Superior temporal gyrus (tissue), 1 donor: ENCODE data around the gene PSME3.
"Not testable (repeated sequence)": the region's sequence is repeated elsewhere in the genome, so short reads cannot be mapped to it uniquely, and the experiment has no call there.

Experiments used
- DNase-seq: peaks from one replicate; pipeline ENCODE4 v3.0.0-alpha.2; 2016; ENCODE audit errors: extremely low spot score

Gene PSME3

GRCh38 chr17:42850954-42851353 is 17.8 kb downstream of the PSME3 start, which contains the start of gene AOC3:
AOC3 (plus strand) TSS chr17:42851199; CDS start chr17:42851344, 145 bp downstream.
- no peak for DNase-seq

- not testable (repeated sequence) for DNase-seq
Observed at GRCh38 chr17:42851371-42852240, 18.4 kb downstream of the PSME3 start.

GRCh38 chr17:42852351-42852750 is 19.2 kb downstream of the PSME3 start:
- no peak for DNase-seq

- no peak for DNase-seq
Observed at GRCh38 chr17:42853004-42853403, 19.8 kb downstream of the PSME3 start.

- no peak for DNase-seq
Observed at GRCh38 chr17:42853597-42853967, 20.4 kb downstream of the PSME3 start.

- DNase-seq = no peak
Observed at GRCh38 chr17:42853968-42854790, 21.0 kb downstream of the PSME3 start.

GRCh38 chr17:42855048-42855596 is 21.9 kb downstream of the PSME3 start:
- DNase-seq = no peak

GRCh38 chr17:42856093-42856492 is 22.9 kb downstream of the PSME3 start:
- not testable (repeated sequence) for DNase-seq

- not testable (repeated sequence) for DNase-seq
Observed at GRCh38 chr17:42856516-42856915, 23.3 kb downstream of the PSME3 start.

- no peak for DNase-seq
Observed at GRCh38 chr17:42857389-42857788, 24.2 kb downstream of the PSME3 start.

GRCh38 chr17:42865638-42866094 is 32.5 kb downstream of the PSME3 start:
- no peak for DNase-seq

GRCh38 chr17:42866216-42866615 is 33.0 kb downstream of the PSME3 start:
- no peak for DNase-seq

GRCh38 chr17:42866631-42867575 is 33.7 kb downstream of the PSME3 start:
- DNase-seq = no peak

GRCh38 chr17:42867694-42868261 is 34.6 kb downstream of the PSME3 start:
- DNase-seq = not testable (repeated sequence)

- DNase-seq = no peak
Observed at GRCh38 chr17:42868338-42868737, 35.1 kb downstream of the PSME3 start.

GRCh38 chr17:42871647-42872046 is 38.5 kb downstream of the PSME3 start:
- DNase-seq = no peak

GRCh38 chr17:42872251-42872965 is 39.2 kb downstream of the PSME3 start:
- DNase-seq = no peak

GRCh38 chr17:42873315-42873714 is 40.1 kb downstream of the PSME3 start:
- DNase-seq = no peak

GRCh38 chr17:42873932-42874695 is 40.9 kb downstream of the PSME3 start:
- not testable (repeated sequence) for DNase-seq
